GM18508 (cell line): ENCODE measurements around the gene ACAD8.
"Not testable (repeated sequence)": the region's sequence is repeated elsewhere in the genome, so short reads cannot be mapped to it uniquely, and the experiment has no call there.

Experiments
- ATAC-seq: cut with Tn5 transposase; IDR thresholded peaks from one replicate; pipeline ENCODE4 v1.9.1; 2021; ENCODE audit warnings: moderate number of reproducible peaks; ENCODE audit not compliant: insufficient read depth, unreplicated experiment

ACAD8 gene

GRCh38 chr11:134284349-134284748 lies 31.0 kb downstream of the ACAD8 start:
- not testable (repeated sequence) for ATAC-seq

- no peak for ATAC-seq
These were observed 34.2 kb downstream of the ACAD8 start for GRCh38 chr11:134287561-134287960.

GRCh38 chr11:134288486-134288885 lies 35.1 kb downstream of the ACAD8 start:
- no peak for ATAC-seq

- ATAC-seq, result no peak
These were observed 35.8 kb downstream of the ACAD8 start for GRCh38 chr11:134289167-134289566.

- ATAC-seq, result no peak
These were observed 36.4 kb downstream of the ACAD8 start for GRCh38 chr11:134289789-134290188.

GRCh38 chr11:134290646-134291045 lies 37.3 kb downstream of the ACAD8 start:
- ATAC-seq, result no peak

GRCh38 chr11:134291196-134291595 lies 37.8 kb downstream of the ACAD8 start:
- no peak for ATAC-seq

GRCh38 chr11:134292661-134293060 lies 39.3 kb downstream of the ACAD8 start:
- ATAC-seq, result no peak

- ATAC-seq, result no peak
These were observed 40.0 kb downstream of the ACAD8 start for GRCh38 chr11:134293119-134294113.

GRCh38 chr11:134294664-134295063 lies 41.3 kb downstream of the ACAD8 start:
- no peak for ATAC-seq

- ATAC-seq, result no peak
These were observed 58.9 kb downstream of the ACAD8 start for GRCh38 chr11:134312223-134312622.

GRCh38 chr11:134312807-134313206 lies 59.4 kb downstream of the ACAD8 start:
- no peak for ATAC-seq

GRCh38 chr11:134313379-134313778 lies 60.0 kb downstream of the ACAD8 start:
- ATAC-seq, result no peak

GRCh38 chr11:134313821-134314607 lies 60.6 kb downstream of the ACAD8 start:
- ATAC-seq, result no peak
